Lung (tissue), 12 donors: ENCODE results near the gene MANSC1. TPM values are rescaled to one million over a fixed set of nuclear protein-coding genes. Genes with fewer than 3 reads are reported as not detected.
A peak's percentile ranks its signal among the peaks of the same experiment; 100 is the strongest.

ENCODE experiments used
- ATAC-seq: fragments of 200-7000 bp; cut with Tn5 transposase; one replicate; pipeline ENCODE4 v1.9.1; 2020; ENCODE audit warnings: moderate number of reproducible peaks; ENCODE audit not compliant: insufficient read depth, low FRiP score
- DNase-seq, 3 donors: peaks; one replicate each; pipeline ENCODE4 v3.0.0-alpha.2; 2013 to 2017
- H3K27ac ChIP-seq, 2 donors: one replicate each; pipeline ENCODE4 v1.5.1; 2013; ENCODE audit warnings: mild to moderate bottlenecking in 2 of 2, moderate library complexity in 2 of 2, control low read depth in 1 of 2, inconsistent platforms in 1 of 2, low read depth in 1 of 2, low read length in 1 of 2
- H3K27me3 ChIP-seq, 3 donors: one replicate each; pipeline ENCODE4 v1.5.1; 2013; ENCODE audit warnings: low read length in 2 of 3; ENCODE audit not compliant: control insufficient read depth in 3 of 3, insufficient read depth in 3 of 3
- H3K36me3 ChIP-seq, 4 donors: one replicate each; pipeline ENCODE4 v1.5.1; 2013; ENCODE audit warnings: low read length in 4 of 4, mild to moderate bottlenecking in 1 of 4, moderate library complexity in 1 of 4; ENCODE audit not compliant: control insufficient read depth in 4 of 4, insufficient read depth in 4 of 4
- H3K4me1 ChIP-seq, 5 donors: one replicate each; pipeline ENCODE4 v1.5.1; 2013; ENCODE audit warnings: low read length in 5 of 5, mild to moderate bottlenecking in 2 of 5, moderate library complexity in 1 of 5; ENCODE audit not compliant: control insufficient read depth in 5 of 5, insufficient read depth in 5 of 5
- H3K4me3 ChIP-seq: one replicate; pipeline ENCODE4 v1.5.1; 2013; ENCODE audit warnings: mild to moderate bottlenecking, control low read depth, moderate library complexity
- H3K9ac ChIP-seq, 2 donors: one replicate each; pipeline ENCODE4 v1.5.1; 2013; ENCODE audit warnings: low read length in 2 of 2, control low read depth in 1 of 2; ENCODE audit not compliant: insufficient read depth in 1 of 2
- H3K9me3 ChIP-seq, 4 donors: one replicate each; pipeline ENCODE4 v1.5.1; 2013; ENCODE audit warnings: low read length in 3 of 4, mild to moderate bottlenecking in 1 of 4, moderate library complexity in 1 of 4; ENCODE audit not compliant: control insufficient read depth in 4 of 4, insufficient read depth in 3 of 4
- CTCF ChIP-seq: IDR thresholded peaks from 2 replicates; pipeline ENCODE4 v1.5.1; 2012; ENCODE audit warnings: mild to moderate bottlenecking; ENCODE audit errors: control extremely low read depth, extremely low read depth
- WGBS, 2 donors: extraction: QIAGEN DNeasy Blood & Tissue Kit; methylation state at CpG; one replicate each; pipeline ENCODE4 v1.1.7; 2013; 5-methylcytosine and 5-hydroxymethylcytosine counted together
- polyA plus RNA-seq, 2 donors: library from polyadenylated mRNA; stranded (reverse); fragments of 200-250 nt; gene quantifications; one replicate each; pipeline ENCODE4 v1.2.1, GENCODE V29; 2013
- total RNA-seq, 2 donors: library from RNA; depleted of rRNA in 1 of 2; stranded (reverse); fragments of >200 nt in 1 of 2; gene quantifications; one replicate each; pipeline ENCODE4 v1.2.1, GENCODE V29; 2014 to 2021
- donor health status: control.
- donor health status: control.
- donor health status: Bipolar disorder and iron deficiency.
- donor health status: healthy.
- donor health status: DM: yes; HTN: yes; CAD: no.

The MANSC1 gene
- total and polyA plus RNA-seq, 4 donors, result 8.0 to 26.7 (median 15.3) TPM

- Histone ChIP-seq H3K4me1 (peaks cover 0 to 12% (median 4%) of the 10 kb centered on the region in 5 donors), H3K27me3 (no peaks in the 10 kb centered on the region), H3K4me3 (no peak overlapping the region), H3K36me3 (peaks cover 0 to 3% (median 0%) of the 10 kb centered on the region in 4 donors), H3K9me3 (peaks cover 0 to 2% (median 0%) of the 10 kb centered on the region in 4 donors), H3K27ac (no peak overlapping the region), H3K9ac (no peak overlapping the region)
- 94 to 98% methylated on average over 6 of the region's 6 CpGs for WGBS, 2 donors
- ATAC-seq (no peak), DNase-seq (no peak)
- TF ChIP-seq CTCF, result no peak
These were observed 31.0 kb upstream of the MANSC1 start for GRCh38 chr12:12380949-12381593.

GRCh38 chr12:12379831-12380730 is 30.0 kb upstream of the MANSC1 start:
- no peak for TF ChIP-seq CTCF
- Histone ChIP-seq H3K4me1 (peaks cover 0 to 12% (median 4%) of the 10 kb centered on the region in 5 donors), H3K4me3 (no peak overlapping the region), H3K9me3 (peaks cover 0 to 2% (median 0%) of the 10 kb centered on the region in 4 donors), H3K9ac (peak overlapping the region in 1 of 2 donors; percentile 34), H3K36me3 (peaks cover 0 to 1% (median 0%) of the 10 kb centered on the region in 4 donors), H3K27me3 (no peaks in the 10 kb centered on the region), H3K27ac (no peak overlapping the region)
- DNase-seq, result peak in 2 of 3 donors; percentile 67 to 72
- 47 to 54% methylated on average over 4 of the region's 4 CpGs for WGBS, 2 donors
- ATAC-seq, result peak; percentile 45

GRCh38 chr12:12378616-12379015 is 28.6 kb upstream of the MANSC1 start:
- no peak for ATAC-seq
- Histone ChIP-seq H3K4me3 (no peak overlapping the region), H3K9ac (no peak overlapping the region), H3K9me3 (peaks cover 0 to 2% (median 0%) of the 10 kb centered on the region in 4 donors), H3K4me1 (peaks cover 0 to 12% (median 4%) of the 10 kb centered on the region in 5 donors), H3K27ac (no peak overlapping the region), H3K27me3 (no peaks in the 10 kb centered on the region), H3K36me3 (no peaks in the 10 kb centered on the region)
- no peak for TF ChIP-seq CTCF
- WGBS, 2 donors, result 67 to 71% methylated on average over 2 of the region's 2 CpGs
- no peak for DNase-seq
